GM19351 (cell line): ENCODE results near the gene FRMD3.
A peak's percentile ranks its signal among the peaks of the same experiment; 100 is the strongest.

Experiments used
- ATAC-seq: cut with Tn5 transposase; IDR thresholded peaks from one replicate; pipeline ENCODE4 v1.9.1; 2021; ENCODE audit warnings: mild to moderate bottlenecking, moderate library complexity; ENCODE audit not compliant: unreplicated experiment

The FRMD3 gene

GRCh38 chr9:83245979-83246659 lies 292.1 kb downstream of the FRMD3 start:
- ATAC-seq, result no peak

- ATAC-seq, result no peak
These were observed 296.1 kb downstream of the FRMD3 start for GRCh38 chr9:83242066-83242465.

GRCh38 chr9:83240671-83241070 lies 297.5 kb downstream of the FRMD3 start:
- no peak for ATAC-seq

- ATAC-seq, result no peak
These were observed 298.5 kb downstream of the FRMD3 start for GRCh38 chr9:83239747-83240146.

GRCh38 chr9:83238871-83239640 lies 299.1 kb downstream of the FRMD3 start:
- no peak for ATAC-seq

- ATAC-seq, result no peak
These were observed 302.0 kb downstream of the FRMD3 start for GRCh38 chr9:83236029-83236696.

- ATAC-seq, result no peak
These were observed 302.7 kb downstream of the FRMD3 start for GRCh38 chr9:83235526-83235925.

- no peak for ATAC-seq
These were observed 303.7 kb downstream of the FRMD3 start for GRCh38 chr9:83234541-83234940.

DNA sequence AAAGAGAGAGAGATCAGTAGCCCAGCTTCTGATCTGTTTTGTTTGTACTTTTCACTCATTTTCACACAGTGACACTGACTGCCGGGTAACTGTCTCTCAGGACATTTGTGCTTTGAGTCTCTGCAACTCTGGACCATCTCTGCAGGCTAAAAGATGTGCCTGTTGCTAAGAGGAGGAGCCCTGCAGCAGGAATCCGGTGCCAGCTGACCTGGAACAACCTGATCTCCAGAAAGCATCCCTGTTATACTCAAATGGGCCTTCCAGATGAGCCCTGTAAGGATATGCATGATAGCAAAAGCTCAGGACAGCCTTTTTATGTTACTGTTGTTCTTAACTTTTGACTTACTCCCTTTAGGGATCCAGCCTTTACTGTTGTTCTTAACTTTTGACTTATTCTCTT lies 304.6 kb downstream of the FRMD3 start:
- no peak for ATAC-seq

- no peak for ATAC-seq
These were observed 307.2 kb downstream of the FRMD3 start for GRCh38 chr9:83231039-83231438.

- peak; percentile 98 for ATAC-seq
These were observed 317.5 kb downstream of the FRMD3 start for GRCh38 chr9:83220730-83221129.

GRCh38 chr9:83219924-83220438 lies 318.2 kb downstream of the FRMD3 start:
- no peak for ATAC-seq

DNA sequence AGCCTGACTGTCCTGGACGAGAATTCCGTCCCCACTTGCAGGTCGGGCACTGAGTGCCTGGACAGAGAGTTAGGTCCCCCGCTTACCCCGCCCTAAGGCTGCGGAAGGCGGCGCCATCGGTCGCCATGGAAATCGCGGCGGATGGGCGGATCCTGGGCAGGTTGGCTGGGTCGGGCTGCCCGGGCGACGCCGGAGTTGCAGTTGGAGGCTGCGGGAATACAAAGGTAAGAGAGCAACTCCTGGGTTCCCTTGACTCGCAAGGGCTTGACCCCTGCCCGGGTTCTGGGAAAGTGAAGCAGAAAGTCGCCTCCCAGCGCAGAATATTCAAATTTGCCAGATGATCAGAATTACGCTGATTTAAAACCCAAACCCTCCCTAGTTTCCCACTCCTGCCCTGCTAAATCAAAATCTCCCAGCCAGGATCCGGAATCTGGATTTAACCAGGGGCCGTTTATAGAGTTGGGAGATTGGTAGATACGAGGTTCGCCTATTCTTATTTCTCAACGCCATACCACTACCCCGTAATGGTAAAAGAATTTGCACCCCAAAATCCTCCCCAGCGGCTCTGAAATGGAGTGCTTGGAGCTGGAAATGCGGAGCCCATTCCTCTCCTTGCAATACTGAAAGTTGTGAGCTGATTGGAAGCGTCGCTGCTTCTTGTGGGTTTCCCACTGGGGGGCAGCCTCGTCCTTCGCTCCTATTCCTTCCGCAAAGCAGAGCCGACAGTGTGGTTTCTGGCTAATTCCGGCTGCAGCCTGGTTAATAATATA lies 318.9 kb downstream of the FRMD3 start:
- no peak for ATAC-seq

DNA sequence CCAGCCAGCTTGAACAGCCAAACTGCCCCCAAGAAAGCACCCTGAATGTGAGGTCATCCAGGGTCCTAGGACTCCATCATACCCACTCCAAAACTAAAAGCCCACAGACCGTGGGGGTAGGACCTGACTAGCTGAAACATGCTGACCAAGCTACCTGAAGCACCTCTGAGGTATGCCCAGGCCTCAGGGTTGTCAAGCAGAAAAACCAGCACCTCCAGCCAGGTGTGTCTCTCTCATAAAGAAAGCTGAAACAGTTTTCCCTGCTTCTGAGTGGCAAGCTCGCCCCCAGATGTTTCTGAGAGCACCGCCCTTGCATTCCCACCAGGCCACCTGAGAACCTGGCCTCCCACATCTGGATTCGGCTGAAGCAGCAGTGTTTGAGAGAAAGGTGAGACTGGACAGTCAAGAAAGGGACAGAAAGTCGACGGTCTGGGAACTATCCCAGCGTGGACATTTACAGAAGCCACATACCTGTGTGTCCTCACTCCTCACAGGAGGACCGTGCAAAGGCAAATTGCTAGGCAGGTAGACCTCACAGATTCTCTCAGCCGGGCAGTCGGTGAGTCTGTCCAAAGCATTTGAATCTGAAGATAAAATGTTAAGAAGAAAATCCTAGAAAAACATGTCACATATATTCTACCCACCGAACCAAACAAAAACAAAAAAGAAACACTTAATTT lies 319.6 kb downstream of the FRMD3 start:
- no peak for ATAC-seq

DNA sequence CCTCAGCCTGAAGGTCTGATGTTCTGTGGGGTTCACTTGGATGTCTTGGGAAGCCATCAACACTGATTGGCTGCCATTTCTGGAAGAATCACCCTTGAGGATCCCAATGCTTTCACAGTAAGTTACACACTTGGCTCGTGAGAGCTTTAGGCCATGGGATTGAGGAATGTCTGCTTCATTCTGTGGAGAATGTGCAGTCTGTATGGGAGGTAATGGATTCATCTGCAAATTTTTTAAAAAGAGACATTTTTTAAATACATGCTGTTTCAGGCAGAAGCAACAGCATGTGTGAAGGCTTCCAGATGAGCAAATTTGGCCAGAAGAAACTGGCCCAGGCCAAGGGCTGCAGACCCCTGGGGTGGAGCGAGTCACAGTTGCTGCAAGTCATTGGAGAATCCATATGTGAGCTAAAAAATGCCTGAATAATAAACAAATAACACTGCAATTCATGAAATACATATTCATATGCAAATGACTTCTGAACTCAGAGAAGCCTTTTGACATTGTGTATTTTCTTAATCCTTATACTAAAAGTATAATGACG lies 328.9 kb downstream of the FRMD3 start:
- ATAC-seq, result no peak

- no peak for ATAC-seq
These were observed 329.9 kb downstream of the FRMD3 start for GRCh38 chr9:83208065-83208850.

DNA sequence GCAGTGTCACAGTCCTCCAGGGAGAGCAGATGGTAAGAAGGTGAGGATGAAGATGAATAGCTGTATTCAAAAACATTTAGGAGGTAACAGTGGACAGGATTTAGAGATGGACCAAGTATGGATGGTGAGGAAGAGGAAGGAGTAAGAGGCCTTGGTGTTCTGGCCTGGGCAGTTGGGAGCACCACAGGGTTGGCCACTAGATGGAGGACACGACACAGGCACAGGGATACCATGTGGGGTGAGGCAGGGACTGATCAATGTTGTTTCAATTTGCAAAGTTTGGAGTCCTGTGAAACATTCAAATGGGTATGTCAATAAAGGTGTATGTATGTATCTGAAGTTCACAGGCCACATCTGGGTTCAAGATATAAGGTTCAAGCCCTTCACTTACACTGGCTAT lies 334.2 kb downstream of the FRMD3 start:
- no peak for ATAC-seq

DNA sequence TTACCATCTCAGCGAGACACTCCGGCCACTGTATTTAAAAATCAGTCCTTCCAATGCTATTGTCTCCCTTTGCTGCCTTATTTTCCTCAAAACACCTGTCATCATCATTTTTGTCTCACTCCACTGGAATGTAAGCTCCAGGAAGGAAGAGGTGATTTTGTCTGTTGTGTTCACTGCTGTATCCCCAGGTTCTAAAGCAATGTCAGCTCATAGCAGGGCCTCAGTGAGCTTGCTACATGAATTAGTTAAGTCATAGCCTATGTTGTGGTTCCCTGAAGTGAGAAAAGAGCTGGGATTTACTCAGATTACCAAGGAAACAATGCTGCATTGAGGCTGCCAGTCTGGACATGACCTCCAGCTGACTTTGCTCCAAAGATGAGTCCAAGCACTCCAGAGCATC lies 337.7 kb downstream of the FRMD3 start:
- ATAC-seq, result no peak

- ATAC-seq, result no peak
These were observed 338.4 kb downstream of the FRMD3 start for GRCh38 chr9:83199832-83200231.
